Caco-2 (cell line): Measurements from ENCODE around the gene MBOAT1. TPM values are rescaled to one million over a fixed set of nuclear protein-coding genes. Genes with fewer than 3 reads are reported as not detected.
"Not testable (repeated sequence)": the region's sequence is repeated elsewhere in the genome, so short reads cannot be mapped to it uniquely, and the experiment has no call there.

Experiments used
- BruUV-seq: library from RNA; stranded (reverse); fragments of 400-500 nt; replicated peaks from 2 replicates; lab custom pipeline; 2021; lab: Mats Ljungman, UMichigan
- CTCF ChIA-PET: fragments of 300-600 bp; sonication (Branson Sonifier 250); formaldehyde crosslinking; loops from one replicate; lab custom pipeline; 2022; ENCODE audit warnings: antibody characterized with exemption; lab: Charles Lee
- POLR2A ChIA-PET: fragments of 300-600 bp; sonication (Branson Sonifier 250); formaldehyde crosslinking; loops from one replicate; lab custom pipeline; 2022; ENCODE audit warnings: antibody characterized with exemption; lab: Charles Lee
- DNase-seq, 2 experiments: peaks; one replicate each; pipeline versions ENCODE4 v3.0.0 to v3.0.0-alpha.2; 2020 to 2022
- H3K27me3 ChIP-seq: replicated peaks from 2 replicates; pipeline ENCODE4 v1.6.0; 2011; ENCODE audit warnings: low read length; ENCODE audit not compliant: control insufficient read depth, insufficient read depth
- H3K36me3 ChIP-seq: 2 replicates; pipeline ENCODE4 v1.5.1; 2011; ENCODE audit warnings: low read length; ENCODE audit not compliant: control insufficient read depth, insufficient read depth
- H3K4me1 ChIP-seq: fragments of 250-450 bp; sonication (Bioruptor Pico); 2 replicates; pipeline ENCODE4 v1.5.1; 2020; ENCODE audit warnings: mild to moderate bottlenecking
- H3K4me3 ChIP-seq: 2 replicates; pipeline ENCODE4 v1.5.1; 2011; ENCODE audit warnings: low read depth, mild to moderate bottlenecking, control low read depth, low read length
- H3K9me3 ChIP-seq: fragments of 250-450 bp; sonication (Bioruptor Pico); 2 replicates; pipeline ENCODE4 v1.5.1; 2020; ENCODE audit warnings: mild to moderate bottlenecking, moderate library complexity
- H3K27ac Mint-ChIP-seq: one replicate; pipeline ENCODE4 v1.8.0; 2022; ENCODE audit warnings: mixed read lengths; ENCODE audit not compliant: unreplicated experiment
- H3K27me3 Mint-ChIP-seq: one replicate; pipeline ENCODE4 v1.8.0; 2022; ENCODE audit warnings: mixed read lengths; ENCODE audit not compliant: insufficient read depth, unreplicated experiment
- H3K36me3 Mint-ChIP-seq: one replicate; pipeline ENCODE4 v1.8.0; 2022; ENCODE audit warnings: mild to moderate bottlenecking, mixed read lengths; ENCODE audit not compliant: insufficient read depth, unreplicated experiment
- H3K4me1 Mint-ChIP-seq: one replicate; pipeline ENCODE4 v1.8.0; 2022; ENCODE audit warnings: low read depth, mixed read lengths; ENCODE audit not compliant: unreplicated experiment
- H3K4me3 Mint-ChIP-seq: one replicate; pipeline ENCODE4 v1.8.0; 2022; ENCODE audit warnings: mild to moderate bottlenecking, moderate library complexity, mixed read lengths; ENCODE audit not compliant: unreplicated experiment
- H3K9me3 Mint-ChIP-seq: one replicate; pipeline ENCODE4 v1.8.0; 2022; ENCODE audit warnings: mixed read lengths; ENCODE audit not compliant: unreplicated experiment
- intact Hi-C: fragments of 100-400 bp; cut with micrococcal nuclease; formaldehyde crosslinking; loops from one replicate; pipeline ENCODE4 v1.10.0; 2022; ENCODE audit not compliant: unreplicated experiment
- total RNA-seq: library from RNA; stranded (reverse); gene quantifications from 2 replicates; pipeline ENCODE4 v1.2.3, GENCODE V29; 2022
- TF ChIP-seq, protein P1 (sequence below), 2 experiments: fragments of 200-600 bp in 1 of 2; IDR thresholded peaks; 1 replicate in 1 of 2; 2 replicates in 1 of 2; pipeline versions ENCODE4 v1.5.1 to v1.8.0; 2011 to 2022; ENCODE audit warnings: antibody characterized with exemption in 1 of 2, control low read depth in 1 of 2, inconsistent platforms in 1 of 2, low read depth in 1 of 2, low read length in 1 of 2, mild to moderate bottlenecking in 1 of 2, moderate library complexity in 1 of 2; ENCODE audit not compliant: insufficient read depth in 1 of 2, severe bottlenecking in 1 of 2, unreplicated experiment in 1 of 2

MBOAT1 gene
- total RNA-seq, 1 experiment from 2014 or later, result 7.3 TPM

DNA sequence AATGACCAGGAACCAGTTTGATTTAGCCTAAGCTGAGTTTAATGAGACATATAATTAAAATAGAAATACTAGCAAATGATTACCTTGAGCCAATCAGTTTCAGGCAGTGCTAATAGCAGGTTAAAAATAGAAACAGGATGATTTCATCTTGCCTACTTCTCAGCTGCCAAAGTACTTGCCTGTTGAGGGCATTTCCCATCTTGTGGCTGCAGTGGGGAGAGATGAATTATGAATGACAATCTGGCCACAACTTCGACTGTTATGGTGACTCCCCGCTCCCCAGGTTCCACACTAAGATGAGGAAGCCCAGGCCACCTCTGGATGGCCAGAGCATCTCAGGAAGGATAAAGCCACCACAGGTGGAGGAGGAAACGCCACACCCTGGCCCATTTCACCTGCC lies 31.3 kb downstream of the MBOAT1 start:
- no peak overlapping the region for H3K4me3 ChIP-seq
- ChIA-PET POLR2A (no interaction called here), CTCF (no interaction called here)
- BruUV-seq, result no TSS peak
- H3K4me1 Mint-ChIP-seq, result no peaks in the 10 kb centered on the region
- no peaks in the 10 kb centered on the region for H3K9me3 ChIP-seq
- H3K4me1 ChIP-seq, result no peaks in the 10 kb centered on the region
- H3K36me3 Mint-ChIP-seq, result no peaks in the 10 kb centered on the region
- no peaks in the 10 kb centered on the region for H3K36me3 ChIP-seq
- intact Hi-C loops, result no loop called here
- no peaks in the 10 kb centered on the region for H3K9me3 Mint-ChIP-seq
- no peaks in the 10 kb centered on the region for H3K27me3 Mint-ChIP-seq
- no peaks in the 10 kb centered on the region for H3K27me3 ChIP-seq
- no peak overlapping the region for H3K4me3 Mint-ChIP-seq
- no peak for DNase-seq
- H3K27ac Mint-ChIP-seq, result no peak overlapping the region
- TF ChIP-seq, protein P1, sequence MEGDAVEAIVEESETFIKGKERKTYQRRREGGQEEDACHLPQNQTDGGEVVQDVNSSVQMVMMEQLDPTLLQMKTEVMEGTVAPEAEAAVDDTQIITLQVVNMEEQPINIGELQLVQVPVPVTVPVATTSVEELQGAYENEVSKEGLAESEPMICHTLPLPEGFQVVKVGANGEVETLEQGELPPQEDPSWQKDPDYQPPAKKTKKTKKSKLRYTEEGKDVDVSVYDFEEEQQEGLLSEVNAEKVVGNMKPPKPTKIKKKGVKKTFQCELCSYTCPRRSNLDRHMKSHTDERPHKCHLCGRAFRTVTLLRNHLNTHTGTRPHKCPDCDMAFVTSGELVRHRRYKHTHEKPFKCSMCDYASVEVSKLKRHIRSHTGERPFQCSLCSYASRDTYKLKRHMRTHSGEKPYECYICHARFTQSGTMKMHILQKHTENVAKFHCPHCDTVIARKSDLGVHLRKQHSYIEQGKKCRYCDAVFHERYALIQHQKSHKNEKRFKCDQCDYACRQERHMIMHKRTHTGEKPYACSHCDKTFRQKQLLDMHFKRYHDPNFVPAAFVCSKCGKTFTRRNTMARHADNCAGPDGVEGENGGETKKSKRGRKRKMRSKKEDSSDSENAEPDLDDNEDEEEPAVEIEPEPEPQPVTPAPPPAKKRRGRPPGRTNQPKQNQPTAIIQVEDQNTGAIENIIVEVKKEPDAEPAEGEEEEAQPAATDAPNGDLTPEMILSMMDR (IDR thresholded peaks at IDR 0.05; ENCODE audit: insufficient read depth in 1 of 2, low read depth in 1 of 2, low read length in 1 of 2, severe bottlenecking in 1 of 2, unreplicated experiment in 1 of 2), result no peak

DNA sequence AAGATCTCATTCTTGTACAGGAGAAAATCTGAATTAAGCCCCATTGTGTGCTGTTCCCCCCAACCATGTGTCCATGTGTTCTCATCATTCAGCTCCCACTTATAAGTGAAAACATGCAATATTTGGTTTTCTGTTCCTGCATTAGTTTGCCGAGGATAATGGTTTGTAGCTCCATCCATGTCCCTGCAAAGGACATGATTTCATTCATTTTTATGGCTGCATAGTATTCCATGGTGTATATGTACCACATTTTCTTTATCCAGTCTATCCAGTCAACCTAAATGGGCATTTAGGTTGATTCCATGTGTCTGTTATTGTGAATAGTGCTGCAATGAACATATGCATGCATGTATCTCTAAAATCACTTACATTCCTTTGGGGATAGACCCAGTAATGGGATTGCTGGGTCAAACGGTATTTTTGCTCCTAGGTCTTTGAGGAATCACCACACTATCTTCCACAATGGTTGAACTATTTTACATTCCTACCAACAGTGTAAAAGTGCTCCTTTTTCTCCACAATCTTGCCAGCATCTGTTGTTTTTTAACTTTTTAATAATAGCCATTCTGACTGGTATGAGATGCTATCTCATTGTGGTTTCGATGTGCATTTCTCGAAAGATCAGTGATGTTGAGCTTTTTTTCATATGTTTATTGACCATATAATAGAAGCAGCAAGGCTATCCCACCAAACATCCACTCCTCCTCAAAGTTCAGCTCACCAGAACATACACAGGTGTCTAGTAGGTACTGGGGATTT lies 32.8 kb downstream of the MBOAT1 start:
- H3K4me3 ChIP-seq, BruUV-seq, H3K27me3 Mint-ChIP-seq, H3K27me3 ChIP-seq, CTCF ChIA-PET, H3K36me3 Mint-ChIP-seq, H3K36me3 ChIP-seq, H3K4me1 Mint-ChIP-seq, H3K9me3 ChIP-seq, H3K4me1 ChIP-seq, intact Hi-C loops, H3K27ac Mint-ChIP-seq, DNase-seq, POLR2A ChIA-PET, H3K9me3 Mint-ChIP-seq, H3K4me3 Mint-ChIP-seq: not testable (repeated sequence)

DNA sequence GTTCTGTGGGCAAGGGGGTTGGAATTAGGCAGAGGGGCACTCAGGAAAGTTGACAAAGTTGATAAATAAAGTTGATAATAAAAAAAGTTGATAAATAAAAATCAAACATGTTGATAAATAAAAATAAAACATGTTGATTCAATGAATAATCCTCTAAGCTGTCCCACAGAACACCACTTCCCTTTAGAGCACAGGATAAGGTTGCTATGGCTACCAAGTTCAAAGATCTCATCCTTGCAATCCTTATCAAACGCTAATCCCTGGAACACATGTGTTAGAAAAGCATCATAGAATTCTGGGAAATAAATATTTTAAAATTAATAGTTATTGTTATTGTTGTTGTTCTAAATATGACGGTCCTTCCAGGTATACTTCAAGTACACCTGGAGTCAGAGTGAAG lies 33.9 kb downstream of the MBOAT1 start:
- Histone ChIP-seq H3K36me3 (no peaks in the 10 kb centered on the region), H3K27me3 (no peaks in the 10 kb centered on the region), H3K4me3 (no peak overlapping the region), H3K4me1 (no peaks in the 10 kb centered on the region), H3K9me3 (no peaks in the 10 kb centered on the region)
- no TSS peak for BruUV-seq
- intact Hi-C loops, result no loop called here
- Mint-ChIP-seq H3K4me1 (no peaks in the 10 kb centered on the region), H3K9me3 (no peaks in the 10 kb centered on the region), H3K36me3 (no peaks in the 10 kb centered on the region), H3K4me3 (no peak overlapping the region), H3K27me3 (no peaks in the 10 kb centered on the region), H3K27ac (no peak overlapping the region)
- no peak for DNase-seq
- ChIA-PET CTCF (no interaction called here), POLR2A (no interaction called here)
- TF ChIP-seq, protein P1 (IDR thresholded peaks at IDR 0.05; ENCODE audit: insufficient read depth in 1 of 2, low read depth in 1 of 2, low read length in 1 of 2, severe bottlenecking in 1 of 2, unreplicated experiment in 1 of 2), result no peak
